SK-N-SH (cell line): ENCODE data around the gene PNLIPRP1. TPM values are rescaled to one million over a fixed set of nuclear protein-coding genes. Genes with fewer than 3 reads are reported as not detected.

ENCODE experiments used
- CTCF ChIA-PET: fragments of 300-600, 350-600 bp; formaldehyde crosslinking; extraction: SDS; loops from one replicate; lab custom pipeline; 2021; lab: Yijun Ruan, JAX
- POLR2A ChIA-PET: fragments of 350-600 bp; sonication (Branson Sonifier 250); formaldehyde crosslinking; extraction: SDS; loops from one replicate; lab custom pipeline; 2020; ENCODE audit warnings: antibody characterized with exemption, inconsistent platforms; lab: Yijun Ruan, JAX
- DNase-seq: peaks from one replicate; pipeline ENCODE4 v3.0.0; 2012
- H2AFZ ChIP-seq: fragments of 200-600 bp; sonication (generic); 2 replicates; pipeline ENCODE4 v1.8.1; 2016; ENCODE audit warnings: antibody characterized with exemption, mild to moderate bottlenecking, low read depth
- H3F3A ChIP-seq: fragments of 200-600 bp; sonication (generic); replicated peaks from 2 replicates; pipeline ENCODE3; 2016; ENCODE audit warnings: antibody characterized with exemption, mild to moderate bottlenecking; ENCODE audit not compliant: insufficient read depth
- H3K27ac ChIP-seq, 2 experiments: fragments of 200-500 bp in 1 of 2; fragments of 200-600 bp in 1 of 2; sonication (Bioruptor generic) in 1 of 2; sonication (generic), shearing (Covaris generic) in 1 of 2; 2 replicates each; pipeline versions ENCODE4 v1.5.1 to v1.6.1; 2014 to 2016; ENCODE audit warnings: low read depth in 2 of 2, inconsistent platforms in 1 of 2, low read length in 1 of 2, mild to moderate bottlenecking in 1 of 2, mixed read lengths in 1 of 2
- H3K27me3 ChIP-seq: fragments of 200-600 bp; sonication (generic), shearing (Covaris generic); 2 replicates; pipeline ENCODE4 v1.6.1; 2016; ENCODE audit warnings: mixed run types; ENCODE audit not compliant: insufficient read depth
- H3K36me3 ChIP-seq, 2 experiments: fragments of 200-500 bp in 1 of 2; fragments of 200-600 bp in 1 of 2; sonication (Bioruptor generic) in 1 of 2; sonication (generic) in 1 of 2; replicated peaks in 1 of 2; 2 replicates each; pipeline versions ENCODE3 to v1.5.1; 2014 to 2016; ENCODE audit warnings: low read length in 1 of 2, mild to moderate bottlenecking in 1 of 2; ENCODE audit not compliant: insufficient read depth in 2 of 2, control insufficient read depth in 1 of 2
- H3K4me1 ChIP-seq, 2 experiments: fragments of 200-500 bp in 1 of 2; fragments of 200-600 bp in 1 of 2; sonication (Bioruptor generic) in 1 of 2; sonication (generic), shearing (Covaris generic) in 1 of 2; 2 replicates each; pipeline versions ENCODE4 v1.5.1 to v1.6.1; 2014 to 2016; ENCODE audit warnings: low read depth in 1 of 2, low read length in 1 of 2, mixed run types in 1 of 2; ENCODE audit not compliant: insufficient read depth in 2 of 2, control insufficient read depth in 1 of 2
- H3K4me2 ChIP-seq: fragments of 200-600 bp; sonication (generic), shearing (Covaris generic); 2 replicates; pipeline ENCODE4 v1.6.1; 2017; ENCODE audit warnings: mixed run types
- H3K4me3 ChIP-seq, 2 experiments: fragments of 200-500 bp in 1 of 2; fragments of 200-600 bp in 1 of 2; sonication (Bioruptor generic) in 1 of 2; sonication (generic), shearing (Covaris generic) in 1 of 2; 2 replicates each; pipeline versions ENCODE4 v1.5.1 to v1.8.1; 2014 to 2016; ENCODE audit warnings: low read depth in 2 of 2, inconsistent platforms in 1 of 2, low read length in 1 of 2, mild to moderate bottlenecking in 1 of 2, mixed read lengths in 1 of 2, moderate library complexity in 1 of 2
- H3K79me2 ChIP-seq: fragments of 200-600 bp; sonication (generic); 2 replicates; pipeline ENCODE4 v1.8.1; 2017; ENCODE audit warnings: mild to moderate bottlenecking; ENCODE audit not compliant: insufficient read depth
- H3K9ac ChIP-seq: fragments of 200-600 bp; sonication (generic); 2 replicates; pipeline ENCODE4 v1.6.1; 2017; ENCODE audit warnings: mixed run types
- H3K9me2 ChIP-seq: fragments of 200-600 bp; sonication (generic); 2 replicates; pipeline ENCODE4 v1.6.1; 2017; ENCODE audit warnings: mixed run types
- H3K9me3 ChIP-seq: fragments of 200-600 bp; sonication (generic); 2 replicates; pipeline ENCODE4 v1.6.1; 2017; ENCODE audit warnings: mixed run types, mild to moderate bottlenecking, moderate library complexity
- H4K20me1 ChIP-seq: fragments of 200-600 bp; sonication (generic); 2 replicates; pipeline ENCODE4 v1.6.1; 2017; ENCODE audit warnings: mild to moderate bottlenecking, mixed run types; ENCODE audit not compliant: insufficient read depth
- FOXJ3 ChIP-seq: sonication (generic); formaldehyde crosslinking; IDR thresholded peaks from 2 replicates; pipeline ENCODE4 v1.5.1; 2020; ENCODE audit warnings: mild to moderate bottlenecking, missing genetic modification reagents
- JUND ChIP-seq: IDR thresholded peaks from 2 replicates; pipeline ENCODE4 v1.4.0; 2012
- MXI1 ChIP-seq: IDR thresholded peaks from 2 replicates; pipeline ENCODE4 v1.6.1; 2012; ENCODE audit warnings: mild to moderate bottlenecking, low read depth, low read length, improper control_type of control experiment
- NFIC ChIP-seq: IDR thresholded peaks from 2 replicates; pipeline ENCODE4 v1.4.0; 2012; ENCODE audit warnings: borderline replicate concordance
- SIN3A ChIP-seq: IDR thresholded peaks from 2 replicates; pipeline ENCODE4 v1.6.1; 2012; ENCODE audit warnings: low read depth, mild to moderate bottlenecking, low read length, moderate library complexity, borderline replicate concordance
- TEAD4 ChIP-seq: IDR thresholded peaks from 2 replicates; pipeline ENCODE4 v1.4.0; 2012; ENCODE audit warnings: mild to moderate bottlenecking, borderline replicate concordance; ENCODE audit not compliant: insufficient read depth
- YY1 ChIP-seq: IDR thresholded peaks from 2 replicates; pipeline ENCODE4 v1.4.0; 2012; ENCODE audit warnings: low read depth, mild to moderate bottlenecking
- WGBS: methylation state at CpG from one replicate; pipeline ENCODE4 v1.1.6; 2017; ENCODE audit warnings: low lambda C conversion rate; 5-methylcytosine and 5-hydroxymethylcytosine counted together
- polyA plus RNA-seq, 3 experiments: library from polyadenylated mRNA; depleted of rRNA; stranded (reverse); fragments of >200 nt; gene quantifications; 2 replicates each; pipeline ENCODE4 v1.2.3, GENCODE V29; 2012
- TF ChIP-seq, protein P1 (sequence below): IDR thresholded peaks from 2 replicates; pipeline ENCODE4 v1.4.0; 2012; ENCODE audit warnings: low read depth, borderline replicate concordance
- TF ChIP-seq, protein P2 (sequence below): IDR thresholded peaks from 2 replicates; pipeline ENCODE4 v1.4.0; 2012; ENCODE audit warnings: low read depth, borderline replicate concordance

PNLIPRP1 gene
- polyA plus RNA-seq, 1 of the 3 experiments (the other 2 are of a cell fraction) = not detected

GRCh38 chr10:116593139-116593740 is 2.5 kb downstream of the PNLIPRP1 start:
- Histone ChIP-seq H3K27ac (no peak overlapping the region), H3K9ac (no peak overlapping the region), H3K27me3 (no peaks in the 10 kb centered on the region), H3K9me2 (no peaks in the 10 kb centered on the region), H3K4me2 (no peak overlapping the region), H3F3A (no peaks in the 10 kb centered on the region), H3K36me3 (no peaks in the 10 kb centered on the region), H4K20me1 (no peaks in the 10 kb centered on the region), H3K4me1 (no peaks in the 10 kb centered on the region), H3K79me2 (no peaks in the 10 kb centered on the region), H3K4me3 (no peak overlapping the region), H2AFZ (no peak overlapping the region), H3K9me3 (no peaks in the 10 kb centered on the region)
- WGBS = 59% methylated on average over 5 of the region's 5 CpGs
- ChIA-PET POLR2A (no interaction called here), CTCF (no interaction called here)
- TF ChIP-seq MXI1 (no peak), SIN3A (no peak), JUND (no peak), TEAD4 (no peak)
- TF ChIP-seq, protein P1, sequence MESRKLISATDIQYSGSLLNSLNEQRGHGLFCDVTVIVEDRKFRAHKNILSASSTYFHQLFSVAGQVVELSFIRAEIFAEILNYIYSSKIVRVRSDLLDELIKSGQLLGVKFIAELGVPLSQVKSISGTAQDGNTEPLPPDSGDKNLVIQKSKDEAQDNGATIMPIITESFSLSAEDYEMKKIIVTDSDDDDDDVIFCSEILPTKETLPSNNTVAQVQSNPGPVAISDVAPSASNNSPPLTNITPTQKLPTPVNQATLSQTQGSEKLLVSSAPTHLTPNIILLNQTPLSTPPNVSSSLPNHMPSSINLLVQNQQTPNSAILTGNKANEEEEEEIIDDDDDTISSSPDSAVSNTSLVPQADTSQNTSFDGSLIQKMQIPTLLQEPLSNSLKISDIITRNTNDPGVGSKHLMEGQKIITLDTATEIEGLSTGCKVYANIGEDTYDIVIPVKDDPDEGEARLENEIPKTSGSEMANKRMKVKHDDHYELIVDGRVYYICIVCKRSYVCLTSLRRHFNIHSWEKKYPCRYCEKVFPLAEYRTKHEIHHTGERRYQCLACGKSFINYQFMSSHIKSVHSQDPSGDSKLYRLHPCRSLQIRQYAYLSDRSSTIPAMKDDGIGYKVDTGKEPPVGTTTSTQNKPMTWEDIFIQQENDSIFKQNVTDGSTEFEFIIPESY = no peak
- DNase-seq = no peak

DNA sequence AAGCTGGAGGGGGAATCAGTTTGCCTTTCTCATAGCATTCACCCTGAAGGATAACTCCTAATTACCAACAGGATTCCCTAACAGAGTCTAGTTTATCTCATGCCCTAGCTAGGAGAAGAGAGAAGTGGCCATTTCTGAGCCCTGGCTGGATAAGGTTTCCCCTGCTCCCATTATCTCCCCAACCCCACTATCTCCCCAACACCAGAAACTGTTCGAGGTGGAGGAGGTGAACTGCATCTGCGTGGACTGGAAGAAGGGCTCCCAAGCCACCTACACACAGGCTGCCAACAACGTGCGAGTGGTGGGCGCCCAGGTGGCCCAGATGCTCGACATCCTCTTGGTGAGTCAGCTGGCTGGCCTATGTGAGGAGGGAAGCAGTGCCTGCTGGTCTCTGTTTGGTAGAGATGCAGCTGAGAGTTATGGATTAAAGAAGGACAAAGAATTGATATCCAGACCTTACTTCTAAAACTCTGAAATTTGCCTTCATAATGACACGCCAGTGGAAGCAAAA is 3.8 kb downstream of the PNLIPRP1 start:
- POLR2A ChIA-PET = no interaction called here
- no peak for TF ChIP-seq JUND
- no peak for TF ChIP-seq MXI1
- no peak for TF ChIP-seq FOXJ3 (CRISPR knock-in tag)
- TF ChIP-seq, protein P2, sequence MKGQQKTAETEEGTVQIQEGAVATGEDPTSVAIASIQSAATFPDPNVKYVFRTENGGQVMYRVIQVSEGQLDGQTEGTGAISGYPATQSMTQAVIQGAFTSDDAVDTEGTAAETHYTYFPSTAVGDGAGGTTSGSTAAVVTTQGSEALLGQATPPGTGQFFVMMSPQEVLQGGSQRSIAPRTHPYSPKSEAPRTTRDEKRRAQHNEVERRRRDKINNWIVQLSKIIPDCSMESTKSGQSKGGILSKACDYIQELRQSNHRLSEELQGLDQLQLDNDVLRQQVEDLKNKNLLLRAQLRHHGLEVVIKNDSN = no peak
- TF ChIP-seq YY1 = no peak
- TF ChIP-seq NFIC = no peak
- 40% methylated on average over 5 of the region's 7 CpGs for WGBS
- H2AFZ ChIP-seq = no peak overlapping the region
- no peaks in the 10 kb centered on the region for H3K79me2 ChIP-seq
- no peaks in the 10 kb centered on the region for H3K27me3 ChIP-seq
- H3K9me3 ChIP-seq = no peaks in the 10 kb centered on the region
- no peaks in the 10 kb centered on the region for H3F3A ChIP-seq
- DNase-seq = no peak
- H3K4me1 ChIP-seq = no peaks in the 10 kb centered on the region
- H3K27ac ChIP-seq = no peak overlapping the region
- no peaks in the 10 kb centered on the region for H3K9me2 ChIP-seq
- no peaks in the 10 kb centered on the region for H3K36me3 ChIP-seq
- H3K4me2 ChIP-seq = no peak overlapping the region
- no peaks in the 10 kb centered on the region for H4K20me1 ChIP-seq
- H3K9ac ChIP-seq = no peak overlapping the region
- CTCF ChIA-PET = interaction anchor here (2.1 kb wide), 1 partner anchor 33 kb away, joined by 8 read pairs; no protein-coding TSS in a partner anchor
- H3K4me3 ChIP-seq = no peak overlapping the region
